Stimulated activated CD4-positive, alpha-beta T cell treated with anti-CD3 and anti-CD28 coated beads, Interleukin-12 subunit alpha, Interleukin-12 subunit beta, amount 100 ng/mL, for 24 hours (primary cell): Measurements from ENCODE around the gene ZKSCAN1.

ENCODE experiments used
- DNase-seq, 2 experiments: peaks; one replicate each; pipeline ENCODE4 v3.0.0-alpha.2; 2020; ENCODE audit warnings: low read depth in 2 of 2

ZKSCAN1 gene

DNA sequence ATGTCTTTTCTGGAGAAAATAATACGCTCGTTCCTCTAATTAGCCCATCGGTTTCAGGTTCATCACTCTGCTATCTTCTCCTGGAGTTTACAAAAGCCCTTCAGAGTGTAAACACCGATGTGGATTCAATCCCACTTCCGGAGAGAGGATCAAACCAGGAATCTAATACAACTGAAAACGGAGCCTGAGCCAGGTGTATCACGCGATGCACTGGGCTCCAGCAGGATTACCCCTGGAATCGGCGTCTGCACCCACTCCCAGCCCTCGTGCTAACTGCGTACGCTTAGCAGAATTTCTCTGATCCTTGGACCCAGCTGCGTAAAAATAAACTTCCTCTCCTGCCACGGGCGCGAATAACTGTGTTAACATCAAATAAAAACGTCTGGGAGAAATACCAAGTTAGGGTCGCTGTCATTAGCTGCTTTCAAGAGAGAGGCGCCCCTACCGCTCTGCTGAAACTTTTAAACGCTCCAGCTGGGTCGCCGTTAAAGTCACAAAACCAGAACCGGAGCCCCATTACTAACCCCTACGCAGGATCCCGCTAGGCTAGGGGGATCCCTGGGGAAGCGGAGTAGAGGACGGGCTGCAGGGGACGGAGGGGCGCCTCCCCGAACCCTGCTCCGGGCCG lies 65.6 kb downstream of the ZKSCAN1 start:
- DNase-seq, result no peak

- DNase-seq, result peak; percentile 96 to 97
These were observed 66.2 kb downstream of the ZKSCAN1 start, which contains the start of gene ZNF3 for GRCh38 chr7:100081535-100082102. TSS of gene ZNF3 (minus strand) at chr7:100081723. CDS start at chr7:100077357, 4,366 bp downstream.

DNA sequence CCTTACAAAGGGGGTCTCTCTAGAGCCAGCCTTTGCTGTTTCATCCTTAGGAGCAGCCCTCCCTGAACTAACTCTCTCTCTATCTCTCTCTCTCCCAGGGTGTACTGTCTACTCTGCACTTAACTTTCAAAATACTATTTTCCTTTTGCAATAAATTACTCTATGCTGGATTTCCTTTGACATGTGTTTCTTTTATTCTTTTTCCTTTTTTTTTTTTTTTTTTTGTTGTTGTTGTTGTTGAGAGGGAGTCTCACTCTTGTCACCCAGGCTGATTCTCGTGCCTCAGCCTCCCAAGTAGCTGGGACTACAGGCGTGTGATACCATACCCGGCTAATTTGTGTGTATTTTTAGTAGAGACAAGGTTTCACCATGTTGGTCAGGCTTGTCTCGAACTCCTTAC lies 67.6 kb downstream of the ZKSCAN1 start:
- DNase-seq, result no peak

GRCh38 chr7:100085515-100085914 lies 70.1 kb downstream of the ZKSCAN1 start:
- DNase-seq, result no peak

DNA sequence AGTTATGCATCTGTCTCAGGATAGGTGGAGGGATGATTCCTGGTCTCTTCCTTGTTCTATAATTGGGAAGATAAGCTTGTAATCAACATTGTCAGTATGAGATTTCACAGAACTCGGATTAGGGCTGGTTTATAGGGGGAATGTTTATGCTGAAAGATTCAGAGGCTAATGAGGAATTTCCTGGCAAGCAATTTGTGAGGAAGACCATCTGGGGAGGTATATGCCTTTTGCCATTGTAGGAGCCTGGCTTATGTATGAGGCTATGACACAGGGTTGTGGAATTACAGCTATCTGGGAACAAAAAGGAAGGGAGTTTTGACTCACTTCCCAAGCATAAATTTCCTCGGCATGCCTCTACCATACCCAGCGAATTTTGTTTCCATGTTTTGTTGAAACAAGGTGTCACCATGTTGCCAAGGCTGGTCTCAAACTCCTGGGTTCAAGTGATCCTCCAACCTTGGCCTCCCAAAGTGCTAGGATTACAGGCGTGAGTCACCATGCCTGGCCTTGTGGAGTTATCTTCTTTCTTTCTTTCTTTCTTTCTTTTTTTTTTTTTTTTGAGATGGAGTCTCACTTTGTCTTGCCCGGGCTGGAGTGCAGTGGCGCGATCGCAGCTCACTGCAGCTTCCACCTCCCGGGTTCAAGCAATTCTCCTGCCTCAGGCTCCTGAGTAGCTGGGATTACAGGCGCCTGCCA lies 71.8 kb downstream of the ZKSCAN1 start:
- DNase-seq, result no peak

- no peak for DNase-seq
These were observed 72.8 kb downstream of the ZKSCAN1 start for GRCh38 chr7:100088095-100088620.

DNA sequence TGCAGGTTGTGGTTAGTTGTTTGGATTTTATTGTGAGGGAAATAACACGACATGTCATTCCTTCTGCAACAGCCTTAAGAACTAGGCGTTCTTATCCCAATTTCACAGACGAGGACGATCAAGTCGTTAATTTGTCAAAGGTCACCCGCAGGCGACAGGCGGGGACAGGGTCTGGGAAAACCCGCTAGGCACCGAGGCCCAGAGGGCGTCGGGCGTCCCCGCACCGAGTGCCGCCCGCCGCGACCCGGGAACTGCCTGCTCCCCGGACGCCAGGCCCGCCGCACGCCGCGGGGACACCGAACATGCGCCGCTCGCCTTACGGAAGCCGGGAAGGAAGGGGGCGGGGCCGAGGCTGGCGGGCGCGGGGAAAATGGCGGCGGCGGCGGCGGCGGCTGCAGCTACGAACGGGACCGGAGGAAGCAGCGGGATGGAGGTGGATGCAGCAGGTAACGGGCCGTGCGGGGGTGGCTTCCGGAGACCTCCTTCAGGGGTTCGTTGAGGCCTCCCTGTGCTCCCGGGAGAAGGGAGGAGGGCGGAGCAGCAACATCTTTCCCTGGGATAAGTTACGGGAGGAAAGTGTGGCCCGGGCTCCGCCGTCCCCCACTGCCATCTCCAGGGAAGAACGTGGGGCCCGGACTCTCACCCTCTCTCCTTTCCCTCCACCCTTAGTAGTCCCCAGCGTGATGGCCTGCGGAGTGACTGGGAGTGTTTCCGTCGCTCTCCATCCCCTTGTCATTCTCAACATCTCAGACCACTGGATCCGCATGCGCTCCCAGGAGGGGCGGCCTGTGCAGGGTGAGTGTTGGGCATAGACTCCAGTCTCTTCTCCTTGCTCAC lies 73.4 kb downstream of the ZKSCAN1 start, which contains the start of gene COPS6:
COPS6 (plus strand) TSS at position 349 of the 837 bp plus-strand sequence; CDS start at position 371, 22 bp downstream.
- DNase-seq, result peak; percentile 74 to 86

- DNase-seq, result no peak
These were observed 74.2 kb downstream of the ZKSCAN1 start for GRCh38 chr7:100089458-100090196.

DNA sequence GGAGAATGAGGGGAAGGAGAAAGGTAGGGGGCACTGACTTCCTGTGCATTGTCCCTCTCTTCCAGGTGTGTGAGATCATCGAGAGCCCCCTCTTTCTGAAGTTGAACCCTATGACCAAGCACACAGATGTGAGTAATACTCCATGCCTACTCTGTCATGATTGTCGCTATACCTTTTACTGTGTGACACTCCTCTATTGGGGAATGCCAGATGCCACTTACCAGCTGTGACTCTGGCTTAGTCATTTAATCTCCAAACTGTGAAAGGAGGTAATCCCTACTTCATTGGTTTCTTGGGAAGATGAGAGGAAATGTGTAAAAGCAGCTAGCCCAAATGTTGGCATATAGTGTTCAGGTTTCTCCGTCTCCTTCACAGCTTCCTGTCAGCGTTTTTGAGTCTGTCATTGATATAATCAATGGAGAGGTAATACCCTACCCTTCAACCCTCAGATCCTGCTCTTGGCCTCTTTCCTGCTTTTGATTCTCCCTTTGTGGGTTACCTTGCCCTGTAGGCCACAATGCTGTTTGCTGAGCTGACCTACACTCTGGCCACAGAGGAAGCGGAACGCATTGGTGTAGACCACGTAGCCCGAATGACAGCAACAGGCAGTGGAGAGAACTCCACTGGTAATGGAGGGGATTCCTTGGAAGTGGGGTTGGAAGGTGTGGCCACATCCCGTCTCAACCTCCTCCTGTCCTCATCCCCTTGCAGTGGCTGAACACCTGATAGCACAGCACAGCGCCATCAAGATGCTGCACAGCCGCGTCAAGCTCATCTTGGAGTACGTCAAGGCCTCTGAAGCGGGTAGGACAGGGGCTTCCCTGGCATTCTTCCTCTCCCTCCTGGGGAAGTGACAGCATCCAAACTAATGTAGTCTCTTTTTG lies 75.4 kb downstream of the ZKSCAN1 start:
- DNase-seq, result no peak
